Activated B cell treated with CpG ODN at 0.5 μM for 24 hours (primary cell): ENCODE data around the gene DPH7. TPM values are rescaled to one million over a fixed set of nuclear protein-coding genes. Genes with fewer than 3 reads are reported as not detected.
"Not testable (repeated sequence)": the region's sequence is repeated elsewhere in the genome, so short reads cannot be mapped to it uniquely, and the experiment has no call there.

Experiments used
- ATAC-seq: fragments of 200-7000 bp; cut with Tn5 transposase; one replicate; pipeline ENCODE4 v1.10.0; 2021; ENCODE audit warnings: low read depth, mild to moderate bottlenecking, moderate library complexity
- CTCF ChIA-PET: fragments of 350-600 bp; sonication (Branson Sonifier 250); formaldehyde crosslinking; loops from one replicate; lab custom pipeline; 2021; ENCODE audit warnings: antibody characterized with exemption; lab: Charles Lee
- POLR2A ChIA-PET: fragments of 350-600 bp; sonication (Branson Sonifier 250); formaldehyde crosslinking; loops from one replicate; lab custom pipeline; 2021; ENCODE audit warnings: antibody characterized with exemption; lab: Charles Lee
- DNase-seq: peaks from one replicate; pipeline ENCODE4 v3.0.0; 2022
- H3K27ac Mint-ChIP-seq: one replicate; pipeline ENCODE4 v1.8.0; 2020; ENCODE audit warnings: mixed read lengths
- H3K27me3 Mint-ChIP-seq: one replicate; pipeline ENCODE4 v1.8.0; 2021; ENCODE audit warnings: mixed read lengths
- H3K36me3 Mint-ChIP-seq: one replicate; pipeline ENCODE4 v1.8.0; 2021; ENCODE audit warnings: low read depth, mixed read lengths
- H3K4me1 Mint-ChIP-seq: one replicate; pipeline ENCODE4 v1.8.0; 2021; ENCODE audit warnings: mixed read lengths
- H3K4me3 Mint-ChIP-seq: one replicate; pipeline ENCODE4 v1.8.0; 2020; ENCODE audit warnings: mild to moderate bottlenecking, mixed read lengths
- H3K9me3 Mint-ChIP-seq: one replicate; pipeline ENCODE4 v1.8.0; 2020; ENCODE audit warnings: mixed read lengths
- CTCF ChIP-seq: fragments of 200-600 bp; IDR thresholded peaks from one replicate; pipeline ENCODE4 v1.8.0; 2022; ENCODE audit warnings: antibody characterized with exemption, mild to moderate bottlenecking
- intact Hi-C: fragments of 100-400 bp; cut with micrococcal nuclease; formaldehyde crosslinking; loops from one replicate; pipeline ENCODE4 v1.15.1; 2024
- total RNA-seq: library from RNA; stranded (reverse); gene quantifications from 2 replicates; pipeline ENCODE4 v1.2.3, GENCODE V29; 2022

The DPH7 gene
- total RNA-seq, 1 donor from 2014 or later, result 43.0 TPM

DNA sequence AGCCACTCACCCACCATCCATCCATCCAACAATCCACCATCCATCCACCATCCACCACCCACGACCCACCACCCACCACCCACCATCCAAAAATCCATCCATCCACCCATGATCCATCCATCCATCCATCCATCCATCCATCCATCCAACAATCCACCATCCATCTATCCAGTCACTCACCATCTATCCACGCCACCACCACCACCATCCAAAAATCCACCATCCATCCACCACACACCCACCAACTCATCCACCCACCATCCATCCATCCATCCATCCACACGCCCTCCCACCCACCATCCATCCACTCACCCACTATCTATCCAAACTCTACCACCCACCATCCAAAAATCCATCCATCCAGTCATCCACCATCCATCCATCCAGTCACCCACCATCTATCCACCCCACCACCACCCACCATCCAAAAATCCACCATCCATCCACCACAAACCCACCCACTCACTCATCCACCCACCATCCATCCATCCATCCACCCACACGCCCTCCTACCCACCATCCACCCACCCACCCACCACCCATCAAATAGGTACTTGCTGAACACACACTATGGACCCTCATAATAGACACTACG is 9.0 kb downstream of the DPH7 start:
- no peak overlapping the region for H3K27ac Mint-ChIP-seq
- ChIA-PET POLR2A (interaction anchor here (1.4 kb wide), 1 partner anchor 21 kb away, joined by 3 read pairs; the partner anchor contains the start of gene ZMYND19), CTCF (no interaction called here)
- H3K36me3 Mint-ChIP-seq, result peaks cover 32% of the 10 kb centered on the region
- no peaks in the 10 kb centered on the region for H3K27me3 Mint-ChIP-seq
- intact Hi-C loops, result no loop called here
- DNase-seq (no peak), ATAC-seq (no peak)
- no peaks in the 10 kb centered on the region for H3K9me3 Mint-ChIP-seq
- no peak for TF ChIP-seq CTCF
- H3K4me3 Mint-ChIP-seq, result no peak overlapping the region
- peaks cover 2% of the 10 kb centered on the region for H3K4me1 Mint-ChIP-seq

GRCh38 chr9:137568445-137568844 is 10.3 kb downstream of the DPH7 start:
- POLR2A ChIA-PET, DNase-seq, intact Hi-C loops, H3K4me3 Mint-ChIP-seq, CTCF ChIA-PET, H3K9me3 Mint-ChIP-seq, H3K27me3 Mint-ChIP-seq, ATAC-seq: not testable (repeated sequence)
- peaks cover 11% of the 10 kb centered on the region for H3K4me1 Mint-ChIP-seq
- H3K36me3 Mint-ChIP-seq, result peaks cover 34% of the 10 kb centered on the region
- H3K27ac Mint-ChIP-seq, result peak overlapping the region; percentile 66

GRCh38 chr9:137564817-137565411 is 13.8 kb downstream of the DPH7 start:
- Mint-ChIP-seq H3K9me3 (no peaks in the 10 kb centered on the region), H3K27ac (peak overlapping the region; percentile 50), H3K4me1 (peaks cover 14% of the 10 kb centered on the region), H3K36me3 (peaks cover 36% of the 10 kb centered on the region), H3K4me3 (no peak overlapping the region), H3K27me3 (no peaks in the 10 kb centered on the region)
- intact Hi-C loops, result no loop called here
- POLR2A ChIA-PET, result no interaction called here
- no peak for TF ChIP-seq CTCF
- ATAC-seq (no peak), DNase-seq (no peak)
- CTCF ChIA-PET, result no interaction called here

DNA sequence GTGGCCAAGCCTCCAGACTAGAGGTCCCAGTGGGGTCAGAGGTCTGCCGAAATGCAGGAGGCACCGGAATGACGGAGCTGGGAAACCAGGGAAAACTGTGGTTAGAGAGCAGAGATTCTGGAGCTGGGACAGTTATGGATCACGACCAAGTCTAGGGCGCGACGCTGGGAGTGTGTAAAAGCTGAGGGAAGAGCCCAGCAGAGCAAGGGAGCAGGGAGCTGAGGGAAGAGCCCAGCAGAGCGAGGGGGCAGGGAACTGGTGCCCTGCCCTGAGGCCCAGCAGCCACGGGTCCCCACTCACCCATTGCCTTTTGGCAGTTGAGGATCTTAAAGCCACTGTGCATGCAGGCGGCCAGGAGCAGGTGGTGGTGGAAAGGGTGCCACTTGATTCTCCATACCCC is 14.6 kb downstream of the DPH7 start:
- no peak for TF ChIP-seq CTCF
- ChIA-PET CTCF (no interaction called here), POLR2A (no interaction called here)
- Mint-ChIP-seq H3K4me3 (no peak overlapping the region), H3K4me1 (peaks cover 14% of the 10 kb centered on the region), H3K27me3 (no peaks in the 10 kb centered on the region), H3K27ac (no peak overlapping the region), H3K36me3 (peaks cover 42% of the 10 kb centered on the region), H3K9me3 (no peaks in the 10 kb centered on the region)
- no peak for ATAC-seq
- no peak for DNase-seq
- intact Hi-C loops, result no loop called here

DNA sequence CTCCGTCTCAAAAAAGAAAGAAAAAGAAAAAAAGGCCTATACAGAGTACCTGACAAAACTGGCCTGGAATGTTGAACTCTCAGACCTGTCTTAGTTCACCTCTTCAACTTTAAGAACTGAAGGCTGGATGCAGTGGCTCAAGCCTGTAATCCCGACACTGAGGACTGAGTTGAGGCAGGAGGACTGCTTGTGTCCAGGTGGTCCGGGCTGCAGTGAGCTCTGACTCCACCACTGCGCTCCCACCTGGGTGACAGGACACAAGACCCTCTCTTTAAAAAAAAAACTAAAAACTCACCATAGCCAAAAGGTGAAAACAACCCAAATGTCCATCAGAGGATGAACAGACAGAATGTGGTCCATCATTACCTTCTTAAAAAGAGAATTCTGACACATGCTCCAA is 20.6 kb downstream of the DPH7 start:
- intact Hi-C loops, result loop anchor here (10.0 kb wide), 1 partner anchor 763 kb away; the partner anchor contains the start of genes CCDC183 and TMEM141
- ChIA-PET POLR2A (no interaction called here), CTCF (no interaction called here)
- Mint-ChIP-seq H3K27ac (no peak overlapping the region), H3K4me1 (peaks cover 2% of the 10 kb centered on the region), H3K27me3 (no peaks in the 10 kb centered on the region), H3K9me3 (no peaks in the 10 kb centered on the region), H3K36me3 (peaks cover 66% of the 10 kb centered on the region), H3K4me3 (no peak overlapping the region)
- ATAC-seq (no peak), DNase-seq (no peak)
- TF ChIP-seq CTCF, result no peak
